HCT116 (cell line): ENCODE measurements around the gene C20orf144. TPM values are rescaled to one million over a fixed set of nuclear protein-coding genes. Genes with fewer than 3 reads are reported as not detected.
A peak's percentile ranks its signal among the peaks of the same experiment; 100 is the strongest.

ENCODE experiments used
- ATAC-seq: fragments of 200-7000 bp; cut with Tn5 transposase; 2 replicates; pipeline ENCODE4 v1.9.1; 2020; ENCODE audit warnings: mild to moderate bottlenecking, moderate library complexity
- BruUV-seq: library from RNA; stranded (reverse); fragments of 400-500 nt; replicated peaks from 2 replicates; lab custom pipeline; 2021; lab: Mats Ljungman, UMichigan
- CTCF ChIA-PET: fragments of 300-600 bp; sonication (Branson Sonifier 250); formaldehyde crosslinking; loops from one replicate; lab custom pipeline; 2021; ENCODE audit warnings: antibody characterized with exemption; lab: Charles Lee
- POLR2A ChIA-PET: fragments of 300-600, 350-600 bp; sonication (Branson Sonifier 250); formaldehyde crosslinking; loops from one replicate; lab custom pipeline; 2021; ENCODE audit warnings: antibody characterized with exemption; lab: Charles Lee
- RAD21 ChIA-PET, 2 experiments: fragments of 300-600 bp; sonication (Branson Sonifier 250); formaldehyde crosslinking; loops; one replicate each; lab custom pipeline; 2023; ENCODE audit warnings: low total read pairs in 2 of 2; ENCODE audit not compliant: uncharacterized antibody in 2 of 2, unreplicated experiment in 2 of 2, low non-redundant PET in 1 of 2; lab: Charles Lee
- DNase-seq: peaks from one replicate; pipeline ENCODE4 v3.0.0-alpha.2; 2010; ENCODE audit warnings: low read depth, low spot score
- H2AFZ ChIP-seq: fragments of 200-600 bp; shearing (Covaris generic), sonication (generic); 2 replicates; pipeline ENCODE4 v1.6.1; 2017; ENCODE audit warnings: low read depth, mixed run types, mixed read lengths, antibody characterized with exemption, low read length; ENCODE audit not compliant: poor library complexity, severe bottlenecking
- H3K27ac ChIP-seq: 2 replicates; pipeline ENCODE4 v1.5.1; 2012; ENCODE audit warnings: low read depth, low read length
- H3K27me3 ChIP-seq: fragments of 200-600 bp; sonication (generic); 2 replicates; pipeline ENCODE4 v1.6.1; 2016; ENCODE audit warnings: mixed run types, low read length, mixed read lengths; ENCODE audit not compliant: insufficient read depth
- H3K36me3 ChIP-seq, 2 experiments: fragments of 200-500 bp in 1 of 2; fragments of 200-600 bp in 1 of 2; sonication (Bioruptor generic) in 1 of 2; sonication (generic) in 1 of 2; 2 replicates each; pipeline versions ENCODE4 v1.5.1 to v1.6.1; 2014 to 2016; ENCODE audit warnings: low read length in 2 of 2, inconsistent platforms in 1 of 2, mixed read lengths in 1 of 2, mixed run types in 1 of 2; ENCODE audit not compliant: insufficient read depth in 2 of 2, control insufficient read depth in 1 of 2
- H3K4me1 ChIP-seq, 2 experiments: fragments of 200-600 bp in 1 of 2; sonication (generic) in 1 of 2; 2 replicates each; pipeline versions ENCODE4 v1.5.1 to v1.6.1; 2012 to 2017; ENCODE audit warnings: low read length in 2 of 2, inconsistent platforms in 1 of 2, mild to moderate bottlenecking in 1 of 2, mixed read lengths in 1 of 2, mixed run types in 1 of 2, moderate library complexity in 1 of 2; ENCODE audit not compliant: insufficient read depth in 2 of 2, control insufficient read depth in 1 of 2
- H3K4me2 ChIP-seq: fragments of 200-600 bp; sonication (generic); 2 replicates; pipeline ENCODE4 v1.6.1; 2017; ENCODE audit warnings: mixed run types, low read length, mixed read lengths
- H3K4me3 ChIP-seq, 2 experiments: fragments of 200-600 bp in 1 of 2; sonication (generic) in 1 of 2; replicated peaks in 1 of 2; 2 replicates each; pipeline ENCODE4 v1.5.1; 2011 to 2016; ENCODE audit warnings: low read length in 2 of 2, control low read depth in 1 of 2, low read depth in 1 of 2, mild to moderate bottlenecking in 1 of 2, mixed read lengths in 1 of 2, mixed run types in 1 of 2
- H3K79me2 ChIP-seq: fragments of 200-600 bp; sonication (generic); 2 replicates; pipeline ENCODE4 v1.6.1; 2017; ENCODE audit warnings: mild to moderate bottlenecking, mixed run types, low read length, moderate library complexity, mixed read lengths; ENCODE audit not compliant: insufficient read depth
- H3K9ac ChIP-seq: fragments of 200-600 bp; sonication (generic); 2 replicates; pipeline ENCODE4 v1.6.1; 2016; ENCODE audit warnings: low read length, mixed read lengths
- H3K9me2 ChIP-seq: fragments of 200-600 bp; sonication (generic), shearing (Covaris generic); 2 replicates; pipeline ENCODE4 v1.6.1; 2017; ENCODE audit warnings: mixed run types, mild to moderate bottlenecking, moderate library complexity; ENCODE audit not compliant: insufficient read depth
- H3K9me3 ChIP-seq, 2 experiments: fragments of 200-500 bp in 1 of 2; fragments of 200-600 bp in 1 of 2; sonication (Bioruptor generic) in 1 of 2; sonication (generic) in 1 of 2; 2 replicates each; pipeline ENCODE4 v1.6.1; 2014 to 2017; ENCODE audit warnings: low read length in 2 of 2, mixed read lengths in 2 of 2, inconsistent platforms in 1 of 2, low read depth in 1 of 2, mild to moderate bottlenecking in 1 of 2, mixed run types in 1 of 2, moderate library complexity in 1 of 2; ENCODE audit not compliant: control insufficient read depth in 1 of 2, insufficient read depth in 1 of 2
- H4K20me1 ChIP-seq: fragments of 200-600 bp; sonication (generic), shearing (Covaris generic); 2 replicates; pipeline ENCODE4 v1.6.1; 2017; ENCODE audit warnings: mixed run types, mild to moderate bottlenecking, moderate library complexity; ENCODE audit not compliant: insufficient read depth
- CBX3 ChIP-seq: IDR thresholded peaks from 2 replicates; pipeline ENCODE4 v1.6.1; 2012; ENCODE audit warnings: low read depth
- CEBPB ChIP-seq: IDR thresholded peaks from 2 replicates; pipeline ENCODE4 v1.6.1; 2012; ENCODE audit warnings: low read depth
- CTCF ChIP-seq, 3 experiments: fragments of 200-600 bp in 1 of 3; sonication (generic) in 1 of 3; IDR thresholded peaks in 2 of 3; conservative IDR thresholded peaks in 1 of 3; 2 replicates each; pipeline ENCODE4 v1.5.1; 2012 to 2017; ENCODE audit warnings: low read depth in 2 of 3, low read length in 2 of 3, antibody characterized with exemption in 1 of 3, borderline replicate concordance in 1 of 3, control low read depth in 1 of 3, mild to moderate bottlenecking in 1 of 3, mixed read lengths in 1 of 3, mixed run types in 1 of 3, moderate library complexity in 1 of 3; ENCODE audit not compliant: insufficient read depth in 1 of 3
- ELF1 ChIP-seq: IDR thresholded peaks from 2 replicates; pipeline ENCODE4 v1.6.1; 2012; ENCODE audit warnings: low read depth, borderline replicate concordance
- EZH2 ChIP-seq: fragments of 200-600 bp; sonication (generic); IDR thresholded peaks from 2 replicates; pipeline ENCODE4 v1.6.1; 2017; ENCODE audit warnings: antibody characterized with exemption, mixed run types
- EZH2phosphoT487 ChIP-seq: fragments of 200-600 bp; IDR thresholded peaks from 2 replicates; pipeline ENCODE4 v1.6.1; 2018; ENCODE audit warnings: antibody characterized with exemption, borderline replicate concordance
- MAX ChIP-seq: IDR thresholded peaks from 2 replicates; pipeline ENCODE4 v1.6.1; 2012
- POLR2A ChIP-seq: IDR thresholded peaks from 2 replicates; pipeline ENCODE4 v1.7.0; 2011; ENCODE audit warnings: borderline replicate concordance; ENCODE audit not compliant: insufficient read depth, insufficient read length; ENCODE audit errors: extremely low read depth
- RAD21 ChIP-seq: IDR thresholded peaks from 2 replicates; pipeline ENCODE4 v1.6.1; 2012; ENCODE audit warnings: low read depth, mild to moderate bottlenecking
- SRF ChIP-seq: IDR thresholded peaks from 2 replicates; pipeline ENCODE4 v1.6.1; 2012; ENCODE audit warnings: low read depth
- TCF7L2 ChIP-seq: IDR thresholded peaks from 2 replicates; pipeline ENCODE4 v1.7.0; 2011; ENCODE audit warnings: borderline replicate concordance, inconsistent platforms; ENCODE audit not compliant: insufficient read depth, insufficient read length; ENCODE audit errors: extremely low read depth
- YY1 ChIP-seq: IDR thresholded peaks from 2 replicates; pipeline ENCODE4 v1.6.1; 2011; ENCODE audit warnings: low read length, low read depth, moderate library complexity, mild to moderate bottlenecking; ENCODE audit not compliant: insufficient replicate concordance; ENCODE audit errors: extremely low read depth
- ZBTB33 ChIP-seq: IDR thresholded peaks from 2 replicates; pipeline ENCODE4 v1.6.1; 2011; ENCODE audit warnings: mild to moderate bottlenecking, low read length, moderate library complexity; ENCODE audit not compliant: insufficient replicate concordance; ENCODE audit errors: extremely low read depth
- ZFX ChIP-seq: fragments of 450-650 bp; IDR thresholded peaks from 2 replicates; pipeline ENCODE4 v1.6.1; 2017
- ZNF274 ChIP-seq: fragments of 200-500 bp; sonication (Bioruptor generic); IDR thresholded peaks from 2 replicates; pipeline ENCODE4 v1.6.1; 2014; ENCODE audit warnings: mild to moderate bottlenecking, low read depth, low read length, inconsistent platforms
- intact Hi-C: fragments of 100-400 bp; cut with micrococcal nuclease; formaldehyde crosslinking; loops from 2 replicates; pipeline ENCODE4 v1.10.0; 2022
- total RNA-seq: library from RNA; stranded (reverse); gene quantifications from one replicate; pipeline ENCODE4 v1.2.1, GENCODE V29; 2021; ENCODE audit not compliant: unreplicated experiment

C20orf144 gene
- total RNA-seq, 1 experiment from 2014 or later, result 0.37 TPM

GRCh38 chr20:33689973-33690372 is 27.8 kb downstream of the C20orf144 start:
- peaks cover 7 to 23% of the 10 kb centered on the region in 2 experiments for H3K4me1 ChIP-seq
- H3K27ac ChIP-seq, result no peak overlapping the region
- no peaks in the 10 kb centered on the region for H3K36me3 ChIP-seq
- H3K4me2 ChIP-seq, result peak overlapping the region; percentile 32; the same call in 1 of the 2 replicates
- DNase-seq, result no peak
- no peaks in the 10 kb centered on the region for H4K20me1 ChIP-seq
- ChIA-PET POLR2A (no interaction called here), RAD21 (no interaction called here), CTCF (no interaction called here)
- no peak overlapping the region for H3K9ac ChIP-seq
- no TSS peak for BruUV-seq
- H3K27me3 ChIP-seq, result no peaks in the 10 kb centered on the region
- TF ChIP-seq SRF (no peak), TCF7L2 (no peak), YY1 (no peak), CTCF (IDR thresholded peaks at IDR 0.05 in 2 of 3, conservative IDR thresholded peaks at IDR 0.05 in 1 of 3; ENCODE audit: borderline replicate concordance in 1 of 3, insufficient read depth in 1 of 3, low read depth in 2 of 3, low read length in 2 of 3) (no peak), ZBTB33 (no peak), ZFX (no peak), POLR2A (no peak), ELF1 (no peak), CEBPB (no peak), RAD21 (no peak), EZH2phosphoT487 (no peak), ZNF274 (no peak), CBX3 (no peak), MAX (no peak), EZH2 (no peak)
- TF ChIP-seq, all 23 proteins: peak for 0
- peaks cover 6% of the 10 kb centered on the region for H3K79me2 ChIP-seq
- H3K9me3 ChIP-seq, result no peaks in the 10 kb centered on the region
- H2AFZ ChIP-seq, result no peak overlapping the region
- intact Hi-C loops, result no loop called here
- ATAC-seq, result no peak
- no peak overlapping the region for H3K4me3 ChIP-seq
- no peaks in the 10 kb centered on the region for H3K9me2 ChIP-seq
